Measurements from ENCODE around the gene AUNIP.
A peak's percentile ranks its signal among the peaks of the same experiment; 100 is the strongest.

The AUNIP gene

DNA sequence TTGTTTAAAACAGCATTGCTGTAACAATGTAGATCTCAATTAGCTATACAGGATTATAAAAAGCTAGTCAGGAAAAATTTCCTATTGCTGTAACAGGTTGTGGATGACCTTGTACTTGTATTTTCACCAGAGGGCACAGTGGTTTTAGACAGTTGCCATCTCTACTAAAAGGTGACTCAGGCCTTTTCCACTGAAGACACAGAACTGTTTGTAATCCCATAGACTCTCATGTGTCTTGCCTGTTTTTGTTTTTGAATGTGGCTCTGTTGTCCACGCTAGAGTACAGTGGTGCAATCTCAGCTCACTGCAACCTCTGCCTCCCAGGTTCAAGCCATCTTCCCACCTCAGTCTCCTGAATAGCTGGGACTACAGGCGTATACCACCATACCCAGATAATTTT is 33.7 kb downstream of the AUNIP start:
- no peak for FAIRE-seq

DNA sequence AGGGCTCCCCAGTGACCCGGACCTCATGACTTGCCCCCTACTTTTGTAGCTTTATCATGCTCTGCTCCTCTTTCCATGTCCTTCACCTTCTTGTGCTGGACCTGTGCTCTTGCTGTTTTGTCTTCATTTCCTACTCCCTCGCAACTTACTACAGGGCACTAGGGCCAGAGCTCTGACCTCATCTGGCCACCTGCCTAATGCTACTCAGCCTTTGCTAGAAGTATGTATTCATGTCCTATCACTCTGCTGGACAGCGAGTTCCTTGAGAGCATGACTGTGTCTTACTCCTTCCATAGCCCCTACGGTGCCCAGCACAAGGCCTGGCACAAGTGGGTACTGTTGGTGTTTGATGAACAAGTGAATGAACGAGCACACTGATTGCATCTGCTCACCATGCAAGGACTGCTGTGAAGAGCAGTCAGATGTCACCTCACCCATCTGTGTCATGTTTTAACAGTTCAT is 37.6 kb downstream of the AUNIP start:
- FAIRE-seq = no peak

DNA sequence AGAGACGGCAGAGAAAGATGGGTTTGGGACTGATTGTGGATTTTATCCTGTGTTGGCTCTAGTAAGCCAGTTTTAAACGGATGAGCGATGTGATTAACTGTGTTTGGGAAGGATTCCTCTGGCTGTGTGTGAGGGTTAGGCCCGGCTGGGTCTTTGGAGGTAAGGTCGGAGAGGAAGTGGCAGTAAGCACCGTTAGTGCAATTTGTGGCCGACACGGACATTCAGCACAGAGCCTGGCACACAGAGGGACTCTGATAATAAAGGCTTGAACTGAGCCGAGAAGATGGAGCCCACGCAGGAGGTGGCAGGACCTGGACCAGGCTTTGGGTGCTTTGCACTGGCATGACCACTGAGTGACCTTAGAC is 38.2 kb downstream of the AUNIP start:
- no peak for FAIRE-seq

DNA sequence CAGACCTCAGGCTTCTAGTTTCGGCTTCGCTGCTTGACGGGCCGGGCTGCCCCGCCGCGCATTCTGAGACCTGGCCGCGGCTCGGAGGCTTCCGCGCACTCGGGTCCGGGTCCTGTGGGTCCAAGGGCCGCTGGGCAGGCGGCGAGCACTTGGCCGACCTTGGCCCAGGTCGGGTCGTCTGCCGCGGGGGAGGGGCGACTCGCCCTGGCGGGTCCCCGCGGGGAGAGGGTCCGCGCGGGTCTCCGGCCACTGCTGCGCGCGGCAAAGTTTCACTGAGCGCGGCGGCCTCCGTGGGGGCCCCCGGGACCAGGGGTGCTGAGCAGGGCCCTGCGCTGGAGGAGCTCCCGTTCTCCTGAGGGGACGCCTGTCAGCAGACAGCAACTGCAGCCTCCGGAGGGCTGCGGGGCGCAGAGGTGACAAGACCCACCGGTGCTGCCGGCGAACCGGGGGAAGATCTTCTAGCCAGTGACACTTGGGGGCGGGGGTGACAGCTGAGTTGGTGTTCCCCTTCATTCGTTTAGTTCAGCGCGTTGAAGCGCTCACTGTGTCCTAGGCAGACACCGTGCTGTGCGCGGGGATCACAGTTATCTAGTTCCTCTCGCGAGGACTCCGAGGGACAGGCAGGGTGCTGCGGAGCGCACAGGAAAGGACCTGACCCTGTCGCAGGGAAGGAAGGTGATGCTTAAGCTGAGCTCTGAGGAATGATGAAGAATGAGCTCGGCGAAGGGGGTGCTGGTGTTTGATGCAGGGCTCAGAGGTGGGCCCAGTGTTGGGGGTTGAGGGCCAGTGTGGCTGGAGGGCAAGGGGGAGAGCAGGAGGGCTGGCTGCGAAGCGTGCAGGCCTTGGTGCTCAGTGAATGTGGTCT is 38.8 kb downstream of the AUNIP start:
- no peak for FAIRE-seq

DNA sequence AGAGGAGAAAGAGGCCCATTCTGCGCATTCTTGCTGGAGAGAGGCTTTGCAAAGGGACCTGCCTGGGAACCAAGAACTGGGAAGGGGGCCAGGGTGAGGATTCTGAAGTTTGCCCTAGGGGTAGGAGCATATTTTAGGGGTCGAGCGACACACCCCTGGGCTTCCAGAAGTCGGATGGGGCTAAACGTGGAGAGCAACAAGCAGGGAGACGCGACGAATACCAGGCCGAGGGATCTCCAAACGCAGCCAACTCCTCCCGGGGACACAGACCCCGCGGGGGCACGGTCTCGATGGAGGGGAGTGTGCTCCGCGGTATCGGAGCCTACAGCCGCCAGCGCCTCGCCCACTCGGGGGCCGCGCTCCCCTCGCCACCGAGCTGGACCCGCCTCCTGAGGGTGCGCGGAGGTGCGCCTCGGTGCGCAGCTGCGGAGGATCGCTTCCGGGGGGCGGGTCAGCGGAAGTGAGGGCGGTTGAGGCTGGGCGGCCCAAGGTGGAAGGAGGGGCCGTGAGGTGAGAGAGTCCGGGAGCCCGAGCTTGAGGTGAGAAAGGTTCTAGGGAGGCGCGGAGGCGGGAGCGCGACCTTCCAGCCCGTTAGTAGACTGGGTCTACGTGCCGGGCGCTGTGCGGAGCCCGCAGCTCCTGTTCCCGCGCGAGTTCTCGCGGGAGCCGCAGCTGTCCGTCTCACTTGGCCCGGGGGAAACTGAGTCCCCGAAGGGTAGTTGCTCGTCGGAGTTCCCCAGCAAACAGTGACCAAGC is 39.6 kb downstream of the AUNIP start, which contains the start of gene MTFR1L:
TSS of gene MTFR1L (plus strand) at position 464 of the 756 bp plus-strand sequence. CDS start 3,151 bp downstream, outside the sequence.
- peak; percentile 86 for FAIRE-seq

DNA sequence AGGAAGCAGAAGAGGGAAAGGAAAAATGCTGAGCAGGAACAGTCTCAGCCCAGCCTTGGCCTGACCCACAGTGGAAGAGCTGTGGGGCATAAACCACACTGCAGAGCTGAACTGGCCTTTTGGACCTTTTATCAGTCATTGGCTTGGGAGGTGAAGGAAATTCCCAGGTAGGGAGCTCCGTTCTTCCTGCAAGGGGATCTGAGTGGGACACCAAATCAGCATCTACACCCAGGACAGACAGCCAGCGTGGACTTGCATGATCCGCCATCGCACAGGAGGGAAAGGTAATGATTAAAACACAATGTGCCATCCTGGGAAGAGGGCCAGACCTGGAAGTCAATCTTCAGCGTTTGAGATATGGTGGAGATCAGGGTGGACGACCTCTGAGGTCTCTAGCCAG is 40.7 kb downstream of the AUNIP start:
- FAIRE-seq = no peak

DNA sequence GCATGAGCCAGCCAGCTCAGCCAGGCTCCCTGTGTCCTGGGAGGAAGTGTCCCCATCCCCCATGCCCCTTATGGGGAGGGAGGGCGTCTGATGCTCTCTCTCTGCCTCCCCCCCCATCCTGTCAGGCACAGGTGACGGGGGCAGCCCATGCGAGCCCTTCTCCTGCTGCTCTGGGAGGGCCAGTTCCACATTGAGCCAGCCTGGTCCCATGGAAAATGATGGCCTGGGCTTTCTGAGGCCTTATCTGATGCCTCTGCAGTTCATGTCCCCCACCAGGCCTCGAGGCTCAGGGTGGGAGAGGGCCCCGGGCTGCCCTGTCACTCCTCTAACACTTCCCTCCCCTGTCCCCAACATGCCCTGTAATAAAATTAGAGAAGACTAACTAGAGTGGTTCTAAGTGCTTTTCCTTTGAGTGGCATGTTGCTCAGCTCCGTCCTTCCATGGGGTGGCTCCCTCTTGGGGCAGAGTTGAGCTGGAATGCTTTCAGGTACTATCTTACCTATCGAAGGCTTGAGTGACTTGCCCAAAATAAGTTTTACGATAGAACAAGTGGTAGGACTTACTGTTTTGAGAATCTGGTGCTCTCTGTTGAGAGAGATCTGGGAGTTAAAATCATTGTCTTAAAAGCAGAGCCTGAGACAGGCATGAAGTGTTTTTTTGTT is 41.3 kb downstream of the AUNIP start:
- FAIRE-seq = peak; percentile 82

DNA sequence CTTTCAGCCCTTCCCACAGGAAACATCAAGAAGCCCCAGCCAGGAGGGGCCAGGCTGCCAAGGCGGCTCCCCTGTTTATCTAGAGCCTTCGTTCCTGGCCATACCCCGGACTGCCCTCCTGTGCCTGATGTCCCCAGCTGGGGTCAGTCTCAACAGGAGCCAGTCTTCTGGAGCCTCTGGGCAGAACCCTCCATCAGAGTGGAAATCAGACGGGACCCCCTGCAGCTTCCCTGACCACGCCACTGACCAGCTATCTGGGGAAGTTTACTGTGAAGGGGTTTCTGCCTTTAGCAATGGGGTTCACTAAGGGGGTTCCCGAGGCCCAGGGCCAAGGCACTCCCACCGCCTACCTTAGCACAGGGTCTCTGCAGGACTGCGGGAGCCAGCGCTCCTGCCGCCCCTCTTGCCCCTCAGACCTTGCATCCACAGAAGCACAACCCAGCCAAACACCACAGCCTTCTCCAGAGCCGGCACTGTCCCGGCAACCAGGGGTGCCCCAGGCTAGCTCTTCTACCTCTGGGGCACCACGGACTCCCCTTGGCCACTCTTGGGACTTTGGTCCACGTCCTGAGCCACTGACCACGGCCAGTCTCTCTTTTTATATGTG is 43.0 kb downstream of the AUNIP start:
- FAIRE-seq = no peak

DNA sequence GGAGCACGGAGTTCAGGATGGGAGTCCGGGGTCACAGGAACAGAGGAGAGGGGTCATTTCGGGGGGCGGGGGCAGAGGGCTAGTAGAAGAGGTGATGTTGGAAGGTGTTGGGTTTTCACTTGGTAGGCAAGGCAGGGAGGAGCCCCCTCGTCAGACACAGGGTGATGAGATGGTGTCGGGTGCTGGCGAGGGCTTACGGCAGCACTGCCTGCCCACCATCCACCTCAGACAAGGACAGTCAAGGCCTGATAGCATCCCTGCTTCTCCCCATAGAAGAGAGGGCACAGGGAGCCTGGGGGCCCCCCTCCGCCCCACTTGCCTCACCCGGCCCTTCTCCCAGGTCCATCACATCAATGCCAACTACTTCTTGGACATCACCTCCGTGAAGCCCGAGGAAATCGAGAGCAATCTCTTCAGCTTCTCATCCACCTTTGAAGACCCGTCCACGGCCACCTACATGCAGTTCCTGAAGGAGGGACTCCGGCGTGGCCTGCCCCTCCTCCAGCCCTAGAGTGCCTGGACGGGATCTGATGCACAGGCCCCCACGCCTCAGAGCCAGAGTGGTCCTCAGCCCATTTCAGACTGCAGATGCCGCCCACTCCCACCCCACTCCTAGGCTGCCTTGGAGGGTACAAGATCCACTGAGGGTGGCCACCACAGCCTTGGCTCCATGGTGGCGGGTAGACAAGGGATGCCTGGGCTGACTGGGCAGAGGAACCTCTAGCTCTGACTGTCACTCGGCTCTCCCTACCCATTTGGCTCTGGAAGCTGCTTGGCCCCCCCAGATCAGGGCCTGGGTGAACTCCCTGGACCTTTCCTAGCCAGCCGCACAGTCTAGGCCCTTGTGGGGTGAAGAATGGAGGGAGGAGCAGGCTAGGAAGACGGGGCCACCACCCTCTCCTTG is 43.8 kb downstream of the AUNIP start:
- FAIRE-seq = no peak

DNA sequence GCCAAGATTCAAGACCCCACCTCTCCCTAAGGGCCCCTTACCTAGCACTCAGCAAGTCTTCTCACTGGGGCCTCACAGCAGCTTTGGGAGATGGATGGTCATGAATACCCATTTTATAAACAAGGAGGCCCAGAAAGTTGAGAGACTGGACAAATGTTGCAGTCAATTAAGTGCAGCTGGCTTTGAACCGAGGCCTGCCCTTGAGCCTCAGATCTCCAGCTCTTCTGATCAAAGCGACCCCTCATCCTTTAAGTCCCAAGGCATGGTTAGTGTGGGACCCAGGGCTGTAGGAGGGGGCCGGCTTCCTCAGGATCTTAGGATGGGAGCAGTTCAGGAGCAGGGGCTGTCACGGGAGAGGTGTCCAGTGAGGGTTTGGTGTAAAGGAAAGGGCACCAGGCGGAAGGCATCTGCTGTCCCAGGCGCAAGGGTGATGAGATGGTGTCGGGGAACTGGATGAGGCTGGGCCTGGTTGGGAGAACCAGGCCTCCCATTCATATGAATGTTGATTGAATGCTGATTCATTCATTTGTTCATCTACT is 44.6 kb downstream of the AUNIP start:
- FAIRE-seq = no peak

DNA sequence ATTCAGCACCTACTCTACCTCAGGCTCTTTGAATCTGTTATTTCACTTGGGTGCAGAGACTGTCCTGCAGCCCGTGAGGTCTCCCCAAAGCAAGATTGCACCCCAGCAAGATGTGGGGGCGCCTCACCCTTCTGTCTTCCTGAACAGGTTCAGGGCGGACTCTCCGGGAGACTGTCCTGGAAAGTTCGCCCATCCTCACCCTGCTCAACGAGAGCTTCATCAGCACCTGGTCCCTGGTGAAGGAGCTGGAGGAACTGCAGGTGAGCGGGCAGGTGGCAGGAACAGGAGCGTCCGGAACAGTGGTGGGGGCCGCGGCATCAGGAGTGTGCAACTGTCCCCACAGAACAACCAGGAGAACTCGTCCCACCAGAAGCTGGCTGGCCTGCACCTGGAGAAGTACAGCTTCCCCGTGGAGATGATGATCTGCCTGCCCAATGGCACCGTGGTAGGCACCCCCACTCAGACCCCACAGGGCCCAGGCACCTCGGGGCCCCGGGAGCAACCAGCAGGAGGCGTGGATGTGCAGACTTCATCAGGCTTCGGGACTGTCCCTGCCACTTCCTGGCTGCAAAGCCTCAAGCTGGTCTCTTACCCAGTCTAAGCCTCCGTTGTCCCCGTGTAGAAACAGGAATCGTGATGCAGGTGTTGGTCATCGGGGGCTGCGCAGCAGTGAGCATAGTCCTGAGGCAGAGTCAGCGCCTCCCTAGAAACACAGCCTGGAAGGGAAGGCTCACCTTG is 45.4 kb downstream of the AUNIP start:
- FAIRE-seq = no peak

DNA sequence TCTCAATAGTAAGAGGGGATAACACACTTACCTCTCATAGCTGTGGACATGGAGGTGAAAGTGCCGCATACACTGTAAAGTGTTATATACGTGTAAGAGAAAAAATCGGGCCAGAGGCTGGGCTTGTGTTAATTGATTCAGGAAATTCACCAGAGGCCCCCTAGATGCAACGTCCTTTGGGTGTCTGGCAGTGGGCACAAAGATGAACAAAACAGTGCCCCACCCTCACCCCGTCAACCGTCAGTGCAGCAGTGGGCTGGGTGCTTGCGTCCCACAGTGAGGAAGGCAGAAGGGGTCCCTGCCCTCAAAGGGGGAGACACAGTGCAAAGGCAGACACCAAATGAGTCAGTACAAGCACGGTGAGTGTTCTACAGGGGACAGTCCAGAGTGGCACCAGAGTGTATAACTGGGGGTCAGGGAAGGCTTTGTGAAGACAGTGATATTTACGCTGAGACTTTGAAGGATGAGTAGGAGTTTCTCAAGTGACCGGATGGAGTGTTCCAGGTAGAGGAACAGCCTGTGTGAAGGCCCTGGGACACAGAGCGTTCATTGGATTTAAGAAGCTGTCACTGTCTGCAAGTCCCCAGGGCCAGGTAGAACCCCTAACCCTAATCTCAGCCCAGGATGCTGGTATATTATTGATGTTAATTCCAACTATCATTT is 46.1 kb downstream of the AUNIP start:
- no peak for FAIRE-seq

DNA sequence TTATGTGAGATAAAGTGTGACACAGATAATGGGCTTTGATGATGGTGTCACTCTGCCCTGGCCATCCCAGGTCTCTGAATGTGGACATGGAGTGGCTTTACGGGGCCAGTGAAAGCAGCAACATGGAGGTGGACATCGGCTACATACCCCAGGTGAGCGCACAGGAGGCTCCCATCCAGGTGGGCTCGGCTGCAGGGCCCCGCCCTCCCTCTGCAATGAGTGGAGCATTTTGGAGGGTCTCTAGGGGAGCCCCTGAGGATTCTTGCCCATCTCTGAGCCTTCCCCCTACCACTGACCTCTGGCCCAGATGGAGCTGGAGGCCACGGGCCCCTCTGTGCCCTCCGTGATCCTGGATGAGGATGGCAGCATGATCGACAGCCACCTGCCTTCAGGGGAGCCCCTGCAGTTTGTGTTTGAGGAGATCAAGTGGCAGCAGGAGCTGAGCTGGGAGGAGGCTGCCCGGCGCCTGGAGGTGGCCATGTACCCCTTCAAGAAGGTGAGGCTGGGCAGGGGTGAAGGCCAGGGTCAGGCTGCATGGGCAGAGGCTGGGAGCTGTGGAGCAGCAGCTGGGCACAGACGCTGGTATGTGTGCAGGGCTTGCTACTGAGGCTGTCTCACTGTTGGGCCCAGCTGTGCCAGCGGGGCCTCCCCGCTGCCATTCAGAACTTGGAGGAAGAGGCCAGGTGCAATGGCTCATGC is 47.7 kb downstream of the AUNIP start:
- FAIRE-seq = no peak

DNA sequence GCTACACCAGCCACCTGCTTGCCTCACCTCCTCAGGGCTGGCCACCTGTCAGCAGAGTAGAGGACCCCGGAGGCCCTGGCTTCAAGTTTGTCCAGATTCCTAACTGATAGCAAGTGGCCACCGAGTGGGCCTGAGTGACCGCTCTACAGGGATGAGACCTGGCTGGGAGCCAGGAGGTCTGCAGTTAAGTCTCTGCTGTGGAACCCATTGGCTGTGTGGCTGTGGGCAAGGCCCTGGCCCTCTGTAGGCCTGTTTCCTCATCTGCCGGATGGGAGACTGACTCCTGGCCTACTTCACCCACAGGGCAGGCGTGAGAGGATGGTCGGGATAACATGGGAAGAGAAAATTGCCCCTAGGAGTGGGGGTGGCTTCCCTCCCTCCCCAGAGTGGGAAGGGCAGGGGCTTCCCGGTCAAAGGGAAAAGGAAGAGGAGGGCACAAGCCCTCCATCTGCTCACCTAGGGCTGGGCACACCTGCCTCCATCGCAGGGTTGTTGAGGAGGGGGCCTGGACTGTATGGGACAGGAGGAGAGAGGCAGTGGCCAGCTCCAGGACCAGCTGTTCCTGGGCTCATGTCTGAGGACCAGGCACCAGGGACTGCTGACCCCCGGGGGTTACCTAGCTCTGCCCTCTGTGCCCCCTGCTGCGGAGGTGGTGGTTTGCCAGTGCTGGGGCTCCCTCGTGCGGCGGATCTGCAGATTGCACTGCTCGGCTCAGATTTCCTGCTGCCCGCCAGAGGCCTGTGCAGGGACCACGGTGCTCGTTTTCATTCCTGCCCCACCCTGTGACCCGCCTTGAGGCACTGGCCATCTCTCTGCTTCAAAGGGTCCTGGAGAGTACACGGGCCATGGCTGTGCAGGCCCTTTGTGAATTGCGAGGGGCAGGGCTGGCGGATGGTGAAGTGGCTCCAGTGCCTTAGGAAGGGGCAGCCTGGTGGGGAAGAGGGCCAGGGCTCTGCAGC is 48.6 kb downstream of the AUNIP start:
- FAIRE-seq = no peak

DNA sequence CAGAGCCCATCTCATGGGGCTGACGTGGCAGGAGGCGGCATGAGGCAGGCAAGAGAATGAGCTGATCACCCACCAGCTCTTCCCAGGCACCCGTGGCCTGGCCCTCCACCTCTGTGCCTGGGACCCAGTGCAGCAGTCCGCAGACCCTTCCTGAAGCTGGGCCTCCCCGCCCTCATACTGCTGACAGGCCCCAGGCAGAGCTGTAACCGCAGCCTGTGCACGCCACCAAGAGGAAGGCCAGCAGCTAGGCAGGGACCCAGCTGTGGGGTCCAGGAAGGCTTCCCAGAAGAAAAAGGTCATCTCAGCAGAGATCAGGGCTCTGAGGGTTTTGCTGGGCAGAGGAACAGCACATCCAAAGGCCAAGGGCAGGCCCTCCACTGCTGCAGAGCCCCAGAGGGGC is 49.3 kb downstream of the AUNIP start:
- no peak for FAIRE-seq

DNA sequence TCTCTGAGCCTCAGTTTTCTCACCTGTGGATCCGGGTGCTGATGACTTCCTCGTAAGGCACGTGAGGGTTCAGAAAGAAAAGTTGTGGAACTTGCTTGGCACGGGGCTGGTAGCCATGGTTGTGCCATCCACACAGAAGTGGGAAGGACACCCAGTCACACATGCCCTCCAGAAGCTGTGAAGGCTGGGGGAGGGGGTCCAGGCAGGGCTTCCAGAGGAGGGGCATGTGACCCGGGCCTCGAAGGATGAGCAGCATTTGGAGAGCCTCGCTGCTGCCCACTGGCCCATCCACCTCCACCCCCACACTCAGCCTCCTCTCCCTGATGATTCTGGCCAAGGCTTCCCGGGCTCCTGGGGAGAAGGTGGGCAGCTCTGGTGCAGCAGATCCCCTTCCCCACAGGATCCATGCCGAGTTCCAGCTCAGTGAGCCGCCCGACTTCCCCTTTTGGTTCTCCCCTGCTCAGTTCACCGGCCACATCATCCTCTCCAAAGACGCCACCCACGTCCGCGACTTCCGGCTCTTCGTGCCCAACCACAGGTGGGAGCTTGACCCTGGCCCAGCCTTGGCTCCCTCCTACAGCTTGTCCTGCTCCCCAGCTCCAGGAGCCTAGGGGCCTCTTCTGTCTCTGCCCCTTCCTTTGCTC is 49.9 kb downstream of the AUNIP start:
- FAIRE-seq = no peak

DNA sequence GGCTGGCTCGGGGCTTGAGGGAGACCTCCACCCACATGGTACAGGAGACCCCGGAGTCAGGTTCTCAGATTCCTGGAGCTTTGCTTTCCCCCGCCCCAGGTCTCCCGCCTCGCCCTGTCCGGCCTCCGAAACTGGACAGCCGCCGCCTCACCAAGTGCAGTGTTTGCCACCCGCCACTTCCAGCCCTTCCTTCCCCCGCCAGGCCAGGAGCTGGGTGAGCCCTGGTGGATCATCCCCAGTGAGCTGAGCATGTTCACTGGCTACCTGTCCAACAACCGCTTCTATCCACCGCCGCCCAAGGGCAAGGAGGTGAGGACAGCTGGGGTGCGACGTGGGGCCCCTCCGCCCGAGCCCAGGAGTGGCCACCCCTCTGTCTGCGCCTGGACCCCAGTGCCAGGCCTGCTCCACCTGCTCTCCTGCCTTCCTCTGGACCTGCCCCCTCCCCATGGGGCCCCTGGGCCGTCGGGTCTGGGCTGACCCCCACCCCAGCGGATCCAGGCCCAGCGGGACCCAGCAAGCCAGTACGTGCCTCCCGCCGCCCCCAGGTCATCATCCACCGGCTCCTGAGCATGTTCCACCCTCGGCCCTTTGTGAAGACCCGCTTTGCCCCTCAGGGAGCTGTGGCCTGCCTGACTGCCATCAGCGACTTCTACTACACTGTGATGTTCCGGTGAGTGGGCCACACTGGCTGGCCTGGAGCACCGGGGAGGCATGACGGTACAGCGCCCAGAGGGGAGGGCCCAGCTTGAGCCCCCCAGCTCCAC is 50.6 kb downstream of the AUNIP start:
- FAIRE-seq = no peak

All from G401.6 (cell line).